Measurements from ENCODE around the gene GAMT.
"Not testable (repeated sequence)": the region's sequence is repeated elsewhere in the genome, so short reads cannot be mapped to it uniquely, and the experiment has no call there.

GAMT gene

GRCh38 chr19:1401138-1401888 is at the start of gene GAMT:
TSS of gene GAMT (minus strand) at chr19:1401542. CDS start at chr19:1401476, 66 bp downstream.
- DNase-seq (ENCODE audit: low read depth): no peak

GRCh38 chr19:1449467-1450442 is 48.4 kb upstream of the GAMT start, which contains the start of gene APC2:
TSS of gene APC2 (plus strand) at chr19:1450121. CDS start at chr19:1453002, 2,881 bp downstream.
- DNase-seq (ENCODE audit: low read depth): no peak

GRCh38 chr19:1447944-1448343 is 46.6 kb upstream of the GAMT start:
- DNase-seq (ENCODE audit: low read depth): no peak

- DNase-seq (ENCODE audit: low read depth): no peak
These were observed 46.2 kb upstream of the GAMT start for GRCh38 chr19:1447504-1447903.

GRCh38 chr19:1446713-1447481 is 45.6 kb upstream of the GAMT start:
- DNase-seq (ENCODE audit: low read depth): no peak

GRCh38 chr19:1445932-1446712 is 44.8 kb upstream of the GAMT start:
- DNase-seq (ENCODE audit: low read depth): no peak

GRCh38 chr19:1445185-1445931 is 44.0 kb upstream of the GAMT start:
- DNase-seq (ENCODE audit: low read depth): no peak

- no peak for DNase-seq (ENCODE audit: low read depth)
These were observed 40.5 kb upstream of the GAMT start for GRCh38 chr19:1441677-1442438.

GRCh38 chr19:1441022-1441426 is 39.7 kb upstream of the GAMT start:
- DNase-seq (ENCODE audit: low read depth): no peak

- no peak for DNase-seq (ENCODE audit: low read depth)
These were observed 39.1 kb upstream of the GAMT start for GRCh38 chr19:1440418-1440801.

GRCh38 chr19:1439525-1440417 is 38.4 kb upstream of the GAMT start:
- DNase-seq (ENCODE audit: low read depth): not testable (repeated sequence)

GRCh38 chr19:1438933-1439354 is 37.6 kb upstream of the GAMT start:
- no peak for DNase-seq (ENCODE audit: low read depth)

GRCh38 chr19:1438035-1438932 is 36.9 kb upstream of the GAMT start, which contains the start of gene RPS15:
TSS of gene RPS15 (plus strand) at chr19:1438396. CDS start at chr19:1438426, 30 bp downstream.
- DNase-seq (ENCODE audit: low read depth): peak; percentile 68

- DNase-seq (ENCODE audit: low read depth): no peak
These were observed 36.3 kb upstream of the GAMT start for GRCh38 chr19:1437609-1438008.

GRCh38 chr19:1435378-1435989 is 34.1 kb upstream of the GAMT start:
- no peak for DNase-seq (ENCODE audit: low read depth)

- no peak for DNase-seq (ENCODE audit: low read depth)
These were observed 33.3 kb upstream of the GAMT start for GRCh38 chr19:1434577-1435060.

- DNase-seq (ENCODE audit: low read depth): no peak
These were observed 32.7 kb upstream of the GAMT start for GRCh38 chr19:1434040-1434366.

All from HS-5 (cell line).